Glutamatergic neuron (in vitro differentiated cells): ENCODE data around the gene UGT3A1. TPM values are rescaled to one million over a fixed set of nuclear protein-coding genes. Genes with fewer than 3 reads are reported as not detected.
A peak's percentile ranks its signal among the peaks of the same experiment; 100 is the strongest.

Experiments
- DNase-seq: peaks from one replicate; pipeline ENCODE4 v3.0.0; 2022
- H3K27ac Mint-ChIP-seq: one replicate; pipeline ENCODE4 v1.8.0; 2020; ENCODE audit warnings: mild to moderate bottlenecking, mixed read lengths, inconsistent platforms; ENCODE audit not compliant: unreplicated experiment
- H3K27me3 Mint-ChIP-seq: one replicate; pipeline ENCODE4 v1.8.0; 2020; ENCODE audit warnings: mild to moderate bottlenecking, moderate library complexity, mixed read lengths, inconsistent platforms; ENCODE audit not compliant: unreplicated experiment
- H3K36me3 Mint-ChIP-seq: one replicate; pipeline ENCODE4 v1.8.0; 2020; ENCODE audit warnings: mild to moderate bottlenecking, mixed read lengths, inconsistent platforms; ENCODE audit not compliant: unreplicated experiment
- H3K4me1 Mint-ChIP-seq: one replicate; pipeline ENCODE4 v1.8.0; 2020; ENCODE audit warnings: mild to moderate bottlenecking, low read depth, mixed read lengths, inconsistent platforms; ENCODE audit not compliant: unreplicated experiment
- H3K4me3 Mint-ChIP-seq: one replicate; pipeline ENCODE4 v1.8.0; 2020; ENCODE audit warnings: mild to moderate bottlenecking, mixed read lengths, inconsistent platforms; ENCODE audit not compliant: unreplicated experiment
- H3K9me3 Mint-ChIP-seq: one replicate; pipeline ENCODE4 v1.8.0; 2020; ENCODE audit warnings: mild to moderate bottlenecking, moderate library complexity, mixed read lengths, inconsistent platforms; ENCODE audit not compliant: unreplicated experiment
- total RNA-seq: library from RNA; stranded (reverse); fragmentation: NEBNext Ultra II Directional; extraction: Animal tissue kit (Norgen Biotek cat#: 25700); gene quantifications from one replicate; pipeline ENCODE4 v1.2.1, GENCODE V29; 2021; ENCODE audit not compliant: unreplicated experiment
- TF ChIP-seq, protein P1 (sequence below): fragments of 200-600 bp; sonication (generic); IDR thresholded peaks from one replicate; pipeline ENCODE4 v1.5.0; 2021; ENCODE audit not compliant: partially characterized antibody, unreplicated experiment

Gene UGT3A1
- total RNA-seq, 1 donor from 2014 or later, result not detected

DNA sequence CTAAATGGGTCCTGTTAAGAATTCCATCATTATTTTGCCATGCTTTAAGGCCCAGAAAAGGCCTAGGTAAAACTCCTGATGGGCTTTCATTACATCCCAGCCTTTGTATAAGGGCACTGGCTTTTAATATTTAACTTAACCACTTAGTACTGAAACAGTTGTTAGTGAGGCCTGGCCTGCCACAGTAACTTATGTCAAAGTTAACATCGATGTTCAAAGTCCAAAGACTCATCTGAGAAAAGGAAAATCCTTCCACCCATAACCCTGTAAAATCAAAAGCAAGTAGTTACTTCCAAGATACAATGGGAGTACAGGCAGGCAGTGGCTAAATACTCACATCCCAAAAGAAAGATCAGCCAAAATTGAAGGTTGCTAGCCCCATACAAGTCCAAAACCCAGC lies 15.0 kb upstream of the UGT3A1 start:
- Mint-ChIP-seq H3K36me3 (peaks cover 7% of the 10 kb centered on the region), H3K4me3 (no peak overlapping the region), H3K27me3 (peaks cover 3% of the 10 kb centered on the region), H3K27ac (no peak overlapping the region), H3K9me3 (peaks cover 17% of the 10 kb centered on the region), H3K4me1 (no peaks in the 10 kb centered on the region)
- TF ChIP-seq, protein P1, sequence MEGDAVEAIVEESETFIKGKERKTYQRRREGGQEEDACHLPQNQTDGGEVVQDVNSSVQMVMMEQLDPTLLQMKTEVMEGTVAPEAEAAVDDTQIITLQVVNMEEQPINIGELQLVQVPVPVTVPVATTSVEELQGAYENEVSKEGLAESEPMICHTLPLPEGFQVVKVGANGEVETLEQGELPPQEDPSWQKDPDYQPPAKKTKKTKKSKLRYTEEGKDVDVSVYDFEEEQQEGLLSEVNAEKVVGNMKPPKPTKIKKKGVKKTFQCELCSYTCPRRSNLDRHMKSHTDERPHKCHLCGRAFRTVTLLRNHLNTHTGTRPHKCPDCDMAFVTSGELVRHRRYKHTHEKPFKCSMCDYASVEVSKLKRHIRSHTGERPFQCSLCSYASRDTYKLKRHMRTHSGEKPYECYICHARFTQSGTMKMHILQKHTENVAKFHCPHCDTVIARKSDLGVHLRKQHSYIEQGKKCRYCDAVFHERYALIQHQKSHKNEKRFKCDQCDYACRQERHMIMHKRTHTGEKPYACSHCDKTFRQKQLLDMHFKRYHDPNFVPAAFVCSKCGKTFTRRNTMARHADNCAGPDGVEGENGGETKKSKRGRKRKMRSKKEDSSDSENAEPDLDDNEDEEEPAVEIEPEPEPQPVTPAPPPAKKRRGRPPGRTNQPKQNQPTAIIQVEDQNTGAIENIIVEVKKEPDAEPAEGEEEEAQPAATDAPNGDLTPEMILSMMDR, result no peak
- no peak for DNase-seq

DNA sequence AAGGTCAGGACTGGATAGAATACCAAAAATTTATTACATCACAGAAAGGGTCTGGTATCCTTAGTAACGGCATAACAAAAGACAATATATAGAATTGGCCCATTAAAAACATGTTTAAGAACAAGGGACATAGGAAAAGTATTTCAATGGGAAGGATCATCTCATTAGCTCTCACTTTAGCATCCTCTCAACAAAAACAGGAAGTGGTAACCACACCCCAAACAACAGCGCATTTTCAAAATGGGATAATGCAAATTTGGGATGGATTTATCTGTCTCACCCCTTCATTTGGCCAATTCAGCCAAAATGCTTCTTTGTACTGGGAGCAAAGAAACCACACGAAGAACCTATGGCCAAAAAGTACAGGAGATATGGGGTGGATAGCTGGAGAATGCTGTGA lies 9.8 kb upstream of the UGT3A1 start:
- Mint-ChIP-seq H3K4me1 (no peaks in the 10 kb centered on the region), H3K4me3 (no peak overlapping the region), H3K27me3 (peaks cover 3% of the 10 kb centered on the region), H3K9me3 (peaks cover 5% of the 10 kb centered on the region), H3K27ac (no peak overlapping the region), H3K36me3 (no peaks in the 10 kb centered on the region)
- no peak for DNase-seq
- TF ChIP-seq, protein P1, result no peak

DNA sequence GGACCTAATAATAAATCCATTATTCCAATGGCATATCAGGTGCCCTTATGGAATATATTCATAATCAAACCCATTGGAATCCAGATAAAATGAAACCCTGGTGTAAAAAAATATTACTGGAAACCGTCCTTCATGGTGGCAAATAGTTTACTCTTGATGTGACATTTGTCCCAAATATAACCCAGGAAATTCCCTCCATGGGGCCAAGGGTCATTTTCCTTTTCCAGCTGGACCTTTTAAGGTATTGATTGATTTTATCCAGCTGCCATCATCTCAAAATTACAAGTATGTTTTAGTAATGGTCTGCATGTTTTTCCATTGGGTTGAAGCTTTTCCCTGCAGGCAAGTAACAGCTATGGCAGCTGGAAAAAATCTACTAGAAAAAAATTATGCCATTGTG lies 8.4 kb upstream of the UGT3A1 start:
- peaks cover 5% of the 10 kb centered on the region for H3K9me3 Mint-ChIP-seq
- H3K4me1 Mint-ChIP-seq, result no peaks in the 10 kb centered on the region
- no peak overlapping the region for H3K27ac Mint-ChIP-seq
- no peak for DNase-seq
- peaks cover 3% of the 10 kb centered on the region for H3K27me3 Mint-ChIP-seq
- H3K4me3 Mint-ChIP-seq, result no peak overlapping the region
- no peaks in the 10 kb centered on the region for H3K36me3 Mint-ChIP-seq
- TF ChIP-seq, protein P1, result peak; percentile 9

DNA sequence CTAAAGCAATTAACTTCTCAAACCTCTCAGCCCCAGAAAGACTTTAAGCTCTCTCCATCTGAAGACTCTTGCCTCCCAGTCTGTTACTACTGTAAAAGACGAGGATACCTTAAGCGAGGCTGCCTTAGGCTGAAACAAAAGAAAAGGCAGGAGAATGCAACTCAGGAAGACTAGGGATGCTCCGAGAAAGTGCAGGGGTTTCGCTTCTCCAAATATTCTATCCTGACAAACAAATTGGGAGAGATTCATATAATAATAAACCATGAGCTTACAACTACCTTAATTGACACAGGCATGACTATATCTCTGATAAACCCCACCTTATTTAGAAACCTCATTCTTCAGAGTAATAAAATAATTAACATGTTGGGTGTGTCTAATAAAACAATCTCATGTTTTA lies 4.9 kb upstream of the UGT3A1 start:
- Mint-ChIP-seq H3K4me3 (no peak overlapping the region), H3K9me3 (peaks cover 1% of the 10 kb centered on the region), H3K27me3 (no peaks in the 10 kb centered on the region), H3K36me3 (no peaks in the 10 kb centered on the region), H3K27ac (no peak overlapping the region), H3K4me1 (peaks cover 4% of the 10 kb centered on the region)
- TF ChIP-seq, protein P1, result no peak
- DNase-seq, result no peak

DNA sequence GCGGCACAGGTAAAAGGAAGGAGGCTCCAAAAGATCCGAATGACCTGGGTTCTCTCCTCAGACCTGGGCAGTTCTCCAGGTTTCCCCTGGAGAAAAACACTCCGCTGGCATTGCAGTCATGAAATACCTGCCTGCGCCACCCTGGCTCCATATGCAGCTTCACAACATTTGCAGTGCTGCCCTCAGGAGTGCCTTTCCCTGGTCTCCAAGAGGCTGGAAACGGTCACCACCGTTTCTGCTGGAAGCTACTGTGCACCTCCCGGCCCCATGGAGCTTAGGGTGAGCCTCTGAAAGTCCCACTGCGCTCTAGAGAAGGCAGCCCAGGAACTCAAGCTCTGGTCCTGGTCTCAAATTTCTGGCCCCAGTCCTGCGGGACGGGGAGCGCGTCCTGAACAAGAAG lies 670 bp downstream of the UGT3A1 start:
- H3K27ac Mint-ChIP-seq, result no peak overlapping the region
- peaks cover 1% of the 10 kb centered on the region for H3K27me3 Mint-ChIP-seq
- H3K9me3 Mint-ChIP-seq, result peaks cover 1% of the 10 kb centered on the region
- no peak for DNase-seq
- peak overlapping the region; percentile 78 for H3K4me3 Mint-ChIP-seq
- H3K4me1 Mint-ChIP-seq, result peaks cover 4% of the 10 kb centered on the region
- H3K36me3 Mint-ChIP-seq, result no peaks in the 10 kb centered on the region
- TF ChIP-seq, protein P1, result no peak
